Endothelial cell of umbilical vein (primary cell): Measurements from ENCODE around the gene KAZN. TPM values are rescaled to one million over a fixed set of nuclear protein-coding genes. Genes with fewer than 3 reads are reported as not detected.

Experiments used
- BruUV-seq: library from RNA; stranded (reverse); fragments of 400-500 nt; replicated peaks from 2 replicates; lab custom pipeline; 2021; lab: Mats Ljungman, UMichigan
- CTCF ChIA-PET: fragments of 300-600, 350-600 bp; sonication (Branson Sonifier 250); formaldehyde crosslinking; loops from one replicate; lab custom pipeline; 2021; ENCODE audit warnings: antibody characterized with exemption, inconsistent platforms; lab: Charles Lee
- POLR2A ChIA-PET: fragments of 300-600, 350-600 bp; sonication (Branson Sonifier 250); formaldehyde crosslinking; loops from one replicate; lab custom pipeline; 2021; ENCODE audit warnings: antibody characterized with exemption, inconsistent platforms; lab: Charles Lee
- DNase-seq: peaks from one replicate; pipeline ENCODE4 v3.0.0-alpha.2; 2011; ENCODE audit warnings: low read depth, low spot score
- FAIRE-seq: peaks from 2 replicates; lab custom pipeline; 2011; peaks lifted over from hg19 to GRCh38; lab: Jason Lieb, UNC
- H2AFZ ChIP-seq: 2 replicates; pipeline ENCODE4 v1.6.0; 2012; ENCODE audit warnings: low read depth, low read length, control low read depth, inconsistent platforms
- H3K27ac ChIP-seq: 2 replicates; pipeline ENCODE4 v1.5.1; 2011; ENCODE audit warnings: low read depth, mild to moderate bottlenecking, control low read depth, low read length, moderate library complexity; ENCODE audit not compliant: insufficient read depth
- H3K27me3 ChIP-seq, 2 experiments: 2 replicates each; pipeline versions ENCODE4 v1.6.0 to v1.6.1; 2011; ENCODE audit warnings: low read length in 2 of 2, mixed read lengths in 1 of 2; ENCODE audit not compliant: control insufficient read depth in 2 of 2, insufficient read depth in 2 of 2
- H3K36me3 ChIP-seq, 2 experiments: 2 replicates in 1 of 2; 3 replicates in 1 of 2; pipeline ENCODE4 v1.5.1; 2011; ENCODE audit warnings: low read length in 2 of 2, mild to moderate bottlenecking in 1 of 2, moderate library complexity in 1 of 2; ENCODE audit not compliant: control insufficient read depth in 2 of 2, insufficient read depth in 2 of 2; ENCODE audit errors: extremely low read depth in 1 of 2
- H3K4me1 ChIP-seq: 3 replicates; pipeline ENCODE4 v1.5.1; 2011; ENCODE audit warnings: mild to moderate bottlenecking, low read length; ENCODE audit not compliant: control insufficient read depth, insufficient read depth; ENCODE audit errors: extremely low read depth
- H3K4me2 ChIP-seq: 2 replicates; pipeline ENCODE4 v1.6.1; 2011; ENCODE audit warnings: low read length, control low read depth, mixed read lengths; ENCODE audit not compliant: insufficient read depth
- H3K4me3 ChIP-seq, 3 experiments: fragments of 200-600 bp in 1 of 3; sonication (generic), shearing (Covaris generic) in 1 of 3; replicated peaks in 1 of 3; 2 replicates each; pipeline ENCODE4 v1.5.1; 2011 to 2016; ENCODE audit warnings: control low read depth in 3 of 3, low read length in 3 of 3, mild to moderate bottlenecking in 2 of 3, inconsistent platforms in 1 of 3, low read depth in 1 of 3, moderate library complexity in 1 of 3; ENCODE audit not compliant: insufficient read depth in 1 of 3
- H3K79me2 ChIP-seq: 2 replicates; pipeline ENCODE4 v1.6.0; 2012; ENCODE audit warnings: low read length, inconsistent platforms; ENCODE audit not compliant: control insufficient read depth, insufficient read depth
- H3K9ac ChIP-seq: replicated peaks from 2 replicates; pipeline ENCODE3; 2011; ENCODE audit warnings: low read length, control low read depth; ENCODE audit not compliant: insufficient read depth; ENCODE audit errors: extremely low read depth
- H3K9me1 ChIP-seq: replicated peaks from 3 replicates; pipeline ENCODE4 v1.6.0; 2011; ENCODE audit warnings: mild to moderate bottlenecking, low read length; ENCODE audit not compliant: control insufficient read depth, insufficient read depth; ENCODE audit errors: extremely low read depth
- H3K9me3 ChIP-seq: replicated peaks from 2 replicates; pipeline ENCODE4 v1.5.1; 2012; ENCODE audit warnings: low read length, inconsistent platforms; ENCODE audit not compliant: control insufficient read depth, insufficient read depth
- H4K20me1 ChIP-seq: replicated peaks from 2 replicates; pipeline ENCODE3; 2011; ENCODE audit warnings: mild to moderate bottlenecking, low read length; ENCODE audit not compliant: control insufficient read depth, insufficient read depth; ENCODE audit errors: extremely low read depth
- EZH2 ChIP-seq: IDR thresholded peaks from 2 replicates; pipeline ENCODE4 v1.6.1; 2012; ENCODE audit warnings: borderline replicate concordance, low read depth, mild to moderate bottlenecking, moderate library complexity, low read length, inconsistent platforms; ENCODE audit not compliant: severe bottlenecking
- GATA2 ChIP-seq: IDR thresholded peaks from 2 replicates; pipeline ENCODE4 v1.7.0; 2011; ENCODE audit warnings: low read depth, mild to moderate bottlenecking, moderate library complexity, mixed read lengths, low read length; ENCODE audit not compliant: insufficient read length, insufficient read depth
- MYC ChIP-seq: IDR thresholded peaks from one replicate; pipeline ENCODE4 v1.6.1; 2011; ENCODE audit warnings: mild to moderate bottlenecking, low read depth, low read length
- POLR2AphosphoS5 ChIP-seq: IDR thresholded peaks from 2 replicates; pipeline ENCODE4 v1.6.1; 2012; ENCODE audit warnings: low read depth, mild to moderate bottlenecking, control low read depth, low read length, moderate library complexity; ENCODE audit not compliant: insufficient read depth
- dilution Hi-C: fragments of 300-500 bp; cut with MboI; formaldehyde crosslinking; loops from one replicate; pipeline ENCODE4 v1.15.0; 2019; ENCODE audit warnings: low sequenced_read_pairs; ENCODE audit not compliant: extremely low pct_ligation_motif_present
- intact Hi-C: fragments of 100-400 bp; cut with micrococcal nuclease; formaldehyde crosslinking; loops from one replicate; pipeline ENCODE4 v1.10.0; 2022
- polyA plus RNA-seq, 4 experiments: library from polyadenylated mRNA; depleted of rRNA in 3 of 4; stranded (reverse) in 3 of 4; unstranded in 1 of 4; fragments of >200 nt; gene quantifications; 2 replicates each; pipeline versions ENCODE4 v1.2.1 to v1.2.3, GENCODE V29; 2011 to 2012; ENCODE audit warnings: missing spikeins in 1 of 4
- total RNA-seq: library from RNA; stranded (reverse); gene quantifications from 2 replicates; pipeline ENCODE4 v1.2.3, GENCODE V29; 2021

The KAZN gene
- total and polyA plus RNA-seq, 2 donors (not counting 3 experiments of a cell fraction or from before 2014, with no cell fraction given): 1.6 to 5.8 TPM

GRCh38 chr1:15018767-15019166, 420.3 kb downstream of the KAZN start:
- Histone ChIP-seq H3K4me3 (no peak overlapping the region), H4K20me1 (no peaks in the 10 kb centered on the region), H3K27me3 (no peaks in the 10 kb centered on the region), H3K9ac (no peak overlapping the region), H3K27ac (no peak overlapping the region), H3K4me1 (peaks cover 13% of the 10 kb centered on the region), H3K79me2 (no peaks in the 10 kb centered on the region), H3K4me2 (no peak overlapping the region), H3K36me3 (no peaks in the 10 kb centered on the region), H2AFZ (no peak overlapping the region), H3K9me1 (no peaks in the 10 kb centered on the region), H3K9me3 (no peaks in the 10 kb centered on the region)
- no peak for TF ChIP-seq POLR2AphosphoS5
- BruUV-seq: no TSS peak
- dilution Hi-C loops (no loop called here), intact Hi-C loops (no loop called here)
- no peak for DNase-seq
- CTCF ChIA-PET: no interaction called here
- FAIRE-seq: no peak
- POLR2A ChIA-PET: no interaction called here

GRCh38 chr1:15020943-15021745, 422.7 kb downstream of the KAZN start:
- BruUV-seq: no TSS peak
- no peak overlapping the region for H2AFZ ChIP-seq
- intact Hi-C loops (loop anchor here (1.0 kb wide), 1 partner anchor 13 kb away; no protein-coding TSS in a partner anchor), dilution Hi-C loops (no loop called here)
- H3K9me1 ChIP-seq: no peaks in the 10 kb centered on the region
- ChIA-PET CTCF (interaction anchor here (1.0 kb wide), 1 partner anchor 13 kb away, joined by 3 read pairs; no protein-coding TSS in a partner anchor), POLR2A (no interaction called here)
- no peak for TF ChIP-seq EZH2
- no peak for TF ChIP-seq MYC
- no peak for TF ChIP-seq POLR2AphosphoS5
- no peak for TF ChIP-seq GATA2
- peak overlapping the region; percentile 0 for H3K4me2 ChIP-seq
- no peaks in the 10 kb centered on the region for H3K36me3 ChIP-seq
- H3K27ac ChIP-seq: no peak overlapping the region
- H3K79me2 ChIP-seq: no peaks in the 10 kb centered on the region
- no peaks in the 10 kb centered on the region for H3K27me3 ChIP-seq
- H3K9me3 ChIP-seq: no peaks in the 10 kb centered on the region
- peak; percentile 85 for FAIRE-seq
- no peak overlapping the region for H3K4me3 ChIP-seq
- DNase-seq: peak; percentile 22
- no peaks in the 10 kb centered on the region for H4K20me1 ChIP-seq
- no peak overlapping the region for H3K9ac ChIP-seq
- peaks cover 13% of the 10 kb centered on the region for H3K4me1 ChIP-seq
